GM23248 (cell line): Measurements from ENCODE around the gene CHST11.

Experiments used
- EZH2 ChIP-seq: fragments of 200-600 bp; sonication (generic); IDR thresholded peaks from 2 replicates; pipeline ENCODE4 v1.6.1; 2018; ENCODE audit warnings: antibody characterized with exemption, mild to moderate bottlenecking; ENCODE audit not compliant: insufficient read depth, poor library complexity, severe bottlenecking
- EZH2phosphoT487 ChIP-seq: fragments of 200-600 bp; sonication (generic); IDR thresholded peaks from 2 replicates; pipeline ENCODE4 v1.6.1; 2018; ENCODE audit warnings: antibody characterized with exemption, moderate library complexity, mild to moderate bottlenecking, low read depth; ENCODE audit not compliant: insufficient read depth

- TF ChIP-seq EZH2phosphoT487 (no peak), EZH2 (no peak)
These were observed 126.0 kb downstream of the CHST11 start for GRCh38 chr12:104582739-104583138.
